ENCODE results near the gene FNDC3B.

FNDC3B gene

GRCh38 chr3:172286548-172287148, 247.3 kb downstream of the FNDC3B start:
- no peak for DNase-seq (ENCODE audit: low read depth)

- no peak for DNase-seq (ENCODE audit: low read depth)
Observed at GRCh38 chr3:172287937-172288477, 248.6 kb downstream of the FNDC3B start.

- DNase-seq (ENCODE audit: low read depth): no peak
Observed at GRCh38 chr3:172288651-172289050, 249.3 kb downstream of the FNDC3B start.

- no peak for DNase-seq (ENCODE audit: low read depth)
Observed at GRCh38 chr3:172289583-172289982, 250.2 kb downstream of the FNDC3B start.

GRCh38 chr3:172290457-172290856, 251.1 kb downstream of the FNDC3B start:
- DNase-seq (ENCODE audit: low read depth): no peak

GRCh38 chr3:172291650-172292049, 252.3 kb downstream of the FNDC3B start:
- DNase-seq (ENCODE audit: low read depth): no peak

GRCh38 chr3:172292422-172292821, 253.0 kb downstream of the FNDC3B start:
- DNase-seq (ENCODE audit: low read depth): no peak

- no peak for DNase-seq (ENCODE audit: low read depth)
Observed at GRCh38 chr3:172293093-172293492, 253.7 kb downstream of the FNDC3B start.

- no peak for DNase-seq (ENCODE audit: low read depth)
Observed at GRCh38 chr3:172294223-172294806, 254.9 kb downstream of the FNDC3B start.

GRCh38 chr3:172296248-172296974, 257.0 kb downstream of the FNDC3B start:
- DNase-seq (ENCODE audit: low read depth): no peak

- no peak for DNase-seq (ENCODE audit: low read depth)
Observed at GRCh38 chr3:172296975-172297332, 257.6 kb downstream of the FNDC3B start.

- DNase-seq (ENCODE audit: low read depth): no peak
Observed at GRCh38 chr3:172298247-172298646, 258.9 kb downstream of the FNDC3B start.

GRCh38 chr3:172300187-172300586, 260.8 kb downstream of the FNDC3B start:
- no peak for DNase-seq (ENCODE audit: low read depth)

- no peak for DNase-seq (ENCODE audit: low read depth)
Observed at GRCh38 chr3:172300862-172301261, 261.5 kb downstream of the FNDC3B start.

- DNase-seq (ENCODE audit: low read depth): no peak
Observed at GRCh38 chr3:172302203-172302602, 262.8 kb downstream of the FNDC3B start.

- DNase-seq (ENCODE audit: low read depth): no peak
Observed at GRCh38 chr3:172303181-172303580, 263.8 kb downstream of the FNDC3B start.

GRCh38 chr3:172303941-172304558, 264.7 kb downstream of the FNDC3B start:
- no peak for DNase-seq (ENCODE audit: low read depth)

GRCh38 chr3:172305552-172305951, 266.2 kb downstream of the FNDC3B start:
- peak; percentile 63 for DNase-seq (ENCODE audit: low read depth)

- DNase-seq (ENCODE audit: low read depth): no peak
Observed at GRCh38 chr3:172305974-172306373, 266.6 kb downstream of the FNDC3B start.

- peak; percentile 46 for DNase-seq (ENCODE audit: low read depth)
Observed at GRCh38 chr3:172307141-172307560, 267.8 kb downstream of the FNDC3B start.

- DNase-seq (ENCODE audit: low read depth): no peak
Observed at GRCh38 chr3:172309059-172309458, 269.7 kb downstream of the FNDC3B start.

GRCh38 chr3:172309741-172310427, 270.5 kb downstream of the FNDC3B start:
- no peak for DNase-seq (ENCODE audit: low read depth)

Measured in non-pigmented ciliary epithelial cell (primary cell).